ENCODE measurements around the gene KCNJ12. TPM values are rescaled to one million over a fixed set of nuclear protein-coding genes. Genes with fewer than 3 reads are reported as not detected.

KCNJ12 gene
- total RNA-seq, 1 donor from 2014 or later, result 0.10 TPM

DNA sequence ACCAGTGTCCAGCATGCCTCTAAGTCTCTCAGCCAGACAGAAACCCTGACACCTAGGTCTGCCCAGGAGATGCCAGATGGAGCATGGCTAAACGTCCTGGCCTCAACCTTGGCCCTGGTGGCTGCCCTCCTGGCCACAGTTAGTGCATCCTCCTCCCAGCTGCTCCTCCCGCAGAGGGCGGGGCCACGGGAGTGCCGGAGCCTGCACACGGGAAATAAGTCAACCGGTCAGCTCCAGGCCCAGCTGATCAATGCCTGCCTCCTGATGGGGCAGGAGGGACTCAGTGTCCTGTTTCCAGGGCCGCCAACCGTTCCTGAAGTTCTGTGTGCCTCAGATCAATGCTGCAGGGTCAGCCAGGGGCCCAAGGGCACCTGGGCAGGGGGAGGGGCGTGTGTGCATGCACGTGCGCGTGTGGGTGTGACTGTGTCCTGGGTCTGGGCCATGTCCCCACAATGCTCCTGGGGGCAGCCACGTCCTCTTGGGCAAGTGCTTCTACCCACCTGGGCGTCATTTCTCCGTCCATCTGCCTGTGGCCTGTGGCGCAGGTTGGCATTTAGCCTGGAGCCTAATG lies 4.6 kb upstream of the KCNJ12 start:
- peaks cover 4% of the 10 kb centered on the region for H3K4me1 Mint-ChIP-seq (ENCODE audit: low read depth)
- no peaks in the 10 kb centered on the region for H3K36me3 Mint-ChIP-seq (ENCODE audit: insufficient read depth)
- no peak overlapping the region for H3K4me3 Mint-ChIP-seq (ENCODE audit: low read depth)
- H3K9me3 Mint-ChIP-seq (ENCODE audit: low read depth), result no peaks in the 10 kb centered on the region
- TF ChIP-seq, protein P1, sequence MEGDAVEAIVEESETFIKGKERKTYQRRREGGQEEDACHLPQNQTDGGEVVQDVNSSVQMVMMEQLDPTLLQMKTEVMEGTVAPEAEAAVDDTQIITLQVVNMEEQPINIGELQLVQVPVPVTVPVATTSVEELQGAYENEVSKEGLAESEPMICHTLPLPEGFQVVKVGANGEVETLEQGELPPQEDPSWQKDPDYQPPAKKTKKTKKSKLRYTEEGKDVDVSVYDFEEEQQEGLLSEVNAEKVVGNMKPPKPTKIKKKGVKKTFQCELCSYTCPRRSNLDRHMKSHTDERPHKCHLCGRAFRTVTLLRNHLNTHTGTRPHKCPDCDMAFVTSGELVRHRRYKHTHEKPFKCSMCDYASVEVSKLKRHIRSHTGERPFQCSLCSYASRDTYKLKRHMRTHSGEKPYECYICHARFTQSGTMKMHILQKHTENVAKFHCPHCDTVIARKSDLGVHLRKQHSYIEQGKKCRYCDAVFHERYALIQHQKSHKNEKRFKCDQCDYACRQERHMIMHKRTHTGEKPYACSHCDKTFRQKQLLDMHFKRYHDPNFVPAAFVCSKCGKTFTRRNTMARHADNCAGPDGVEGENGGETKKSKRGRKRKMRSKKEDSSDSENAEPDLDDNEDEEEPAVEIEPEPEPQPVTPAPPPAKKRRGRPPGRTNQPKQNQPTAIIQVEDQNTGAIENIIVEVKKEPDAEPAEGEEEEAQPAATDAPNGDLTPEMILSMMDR (IDR thresholded peaks at IDR 0.05; ENCODE audit: unreplicated experiment), result no peak
- no peak overlapping the region for H3K27ac Mint-ChIP-seq
- peaks cover 58% of the 10 kb centered on the region for H3K27me3 Mint-ChIP-seq
- no peak for DNase-seq (ENCODE audit: low spot score, unreplicated experiment)

DNA sequence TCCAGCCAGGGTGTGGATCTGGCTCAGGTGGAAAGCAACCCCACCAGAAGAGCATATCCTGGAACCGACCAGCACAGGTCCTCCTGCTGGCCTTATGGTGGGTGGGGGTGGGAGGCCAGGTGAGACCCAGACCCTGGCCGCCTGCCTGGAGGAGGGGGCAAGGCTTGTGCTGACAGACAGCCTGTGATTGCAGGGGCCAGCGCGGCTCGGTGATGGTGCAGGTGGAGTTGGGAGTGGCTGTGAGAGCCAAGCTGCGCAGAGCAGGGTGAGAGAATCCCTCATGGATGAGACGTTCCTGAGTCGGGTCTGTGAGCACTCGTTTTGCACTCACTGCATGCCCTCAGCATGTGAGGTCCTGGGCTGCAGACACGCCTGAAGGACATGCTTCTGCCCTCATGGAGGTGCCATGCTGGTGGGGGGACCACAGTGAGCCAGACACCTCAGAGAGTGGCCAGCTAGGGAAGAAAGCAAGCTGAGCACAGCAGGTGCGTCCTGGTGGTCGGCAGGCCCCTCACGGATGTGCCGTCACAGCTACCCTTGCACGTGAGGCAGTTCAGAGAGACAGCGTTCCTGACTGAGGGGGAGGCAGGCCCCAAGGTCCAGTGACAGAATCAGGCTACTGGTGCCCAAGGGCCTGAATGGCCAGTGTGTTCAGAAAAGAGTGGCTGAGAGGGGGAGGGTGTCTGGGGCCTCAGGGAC lies 3.8 kb upstream of the KCNJ12 start:
- TF ChIP-seq, protein P1 (IDR thresholded peaks at IDR 0.05; ENCODE audit: unreplicated experiment), result no peak
- no peak overlapping the region for H3K4me3 Mint-ChIP-seq (ENCODE audit: low read depth)
- no peaks in the 10 kb centered on the region for H3K9me3 Mint-ChIP-seq (ENCODE audit: low read depth)
- peaks cover 4% of the 10 kb centered on the region for H3K4me1 Mint-ChIP-seq (ENCODE audit: low read depth)
- H3K27ac Mint-ChIP-seq, result no peak overlapping the region
- peaks cover 59% of the 10 kb centered on the region for H3K27me3 Mint-ChIP-seq
- DNase-seq (ENCODE audit: low spot score, unreplicated experiment), result no peak
- H3K36me3 Mint-ChIP-seq (ENCODE audit: insufficient read depth), result no peaks in the 10 kb centered on the region

DNA sequence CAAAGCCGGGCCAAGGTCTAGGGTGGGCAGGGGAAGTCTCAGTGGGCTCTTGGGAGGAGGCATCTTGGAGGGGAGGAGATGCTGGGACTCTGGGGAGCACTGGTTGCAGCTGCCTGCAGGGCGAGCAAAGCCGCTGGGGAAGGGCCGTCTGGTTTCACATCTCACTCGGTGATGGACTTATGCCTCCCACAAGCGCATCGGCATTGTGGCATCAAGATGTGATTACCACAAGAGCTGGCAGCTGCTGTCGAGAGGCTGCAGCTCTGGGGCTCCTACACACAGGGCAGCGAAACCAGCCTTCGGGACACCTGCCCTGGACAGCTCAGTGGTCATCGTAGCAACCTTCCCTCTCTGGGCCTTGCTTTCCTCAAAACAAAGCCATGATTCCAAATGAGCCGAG lies 3.1 kb upstream of the KCNJ12 start:
- Mint-ChIP-seq H3K9me3 (ENCODE audit: low read depth) (no peaks in the 10 kb centered on the region), H3K27me3 (peaks cover 61% of the 10 kb centered on the region), H3K36me3 (ENCODE audit: insufficient read depth) (no peaks in the 10 kb centered on the region), H3K27ac (no peak overlapping the region), H3K4me1 (ENCODE audit: low read depth) (peaks cover 4% of the 10 kb centered on the region), H3K4me3 (ENCODE audit: low read depth) (no peak overlapping the region)
- DNase-seq (ENCODE audit: low spot score, unreplicated experiment), result no peak
- TF ChIP-seq, protein P1 (IDR thresholded peaks at IDR 0.05; ENCODE audit: unreplicated experiment), result no peak

DNA sequence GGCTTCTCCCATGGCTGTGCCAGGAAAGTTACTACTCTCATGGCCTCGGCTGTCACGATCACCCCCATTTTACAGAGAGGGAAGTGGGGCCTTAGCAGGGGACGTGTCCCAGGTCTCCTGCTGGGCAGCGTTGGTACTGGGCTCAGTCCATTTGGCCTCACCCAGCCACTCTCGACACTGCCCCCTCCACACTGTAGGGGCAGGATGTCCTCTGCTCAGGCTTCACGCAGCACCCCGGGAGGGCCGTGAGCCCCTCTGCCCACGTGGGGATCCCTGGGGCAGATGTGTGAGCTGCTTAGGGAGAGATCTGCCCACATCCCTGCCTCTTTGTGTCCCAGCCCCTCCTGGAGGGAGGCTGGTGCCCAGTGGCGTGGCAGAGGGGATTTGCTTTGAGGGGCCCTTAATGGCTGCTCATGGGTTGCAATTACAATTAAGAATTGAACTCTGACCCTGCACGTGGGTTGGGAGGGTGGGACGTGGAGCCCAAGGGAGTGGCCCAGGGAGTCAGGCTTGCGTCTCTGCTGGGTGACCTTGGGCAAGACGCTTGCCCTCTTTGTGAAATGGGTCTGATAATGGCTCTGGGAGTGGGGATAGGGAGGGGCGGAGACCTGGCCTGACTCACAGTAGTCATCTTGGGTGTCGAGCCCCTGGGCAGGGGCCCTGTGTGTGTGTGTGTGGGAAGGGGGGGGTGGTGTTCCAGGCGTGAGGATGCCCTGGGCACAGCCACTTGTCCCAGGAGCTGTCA lies 2.3 kb upstream of the KCNJ12 start:
- TF ChIP-seq, protein P1 (IDR thresholded peaks at IDR 0.05; ENCODE audit: unreplicated experiment), result no peak

DNA sequence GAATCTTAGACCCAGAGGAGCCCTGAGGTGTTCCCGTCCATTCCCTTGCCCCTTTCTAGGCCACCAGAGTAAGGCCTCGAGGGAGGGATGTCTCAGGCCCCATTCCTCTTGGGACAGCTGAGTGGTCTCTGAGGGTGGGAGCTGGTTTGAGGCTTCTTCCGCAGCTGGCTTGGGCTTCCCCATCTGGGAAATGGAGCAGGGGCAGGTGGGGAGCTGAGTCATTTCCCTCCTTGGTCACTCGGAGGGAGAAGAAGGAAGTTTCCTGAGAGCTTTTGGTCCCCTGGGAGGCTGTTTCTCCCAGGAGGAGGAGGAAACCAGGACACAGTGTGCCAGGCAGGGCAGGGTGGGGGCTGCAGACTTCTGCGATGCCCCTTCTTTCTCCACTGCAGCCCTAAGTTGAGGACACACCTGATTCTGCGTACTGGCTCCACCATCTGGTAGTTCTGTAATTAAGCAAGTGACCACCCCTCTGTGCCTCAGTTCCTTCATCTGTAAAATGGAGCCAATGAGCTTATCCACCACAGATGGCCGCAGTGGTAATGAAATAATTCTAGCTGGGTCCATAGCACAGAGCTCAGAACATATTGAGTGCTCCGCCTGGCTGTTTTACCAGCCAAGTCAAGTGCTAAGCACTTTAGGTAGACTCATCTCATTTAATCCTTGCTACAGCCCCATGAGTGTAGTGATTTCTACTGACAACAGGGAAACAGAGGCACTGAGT lies 1.6 kb upstream of the KCNJ12 start:
- H3K4me1 Mint-ChIP-seq (ENCODE audit: low read depth), result peaks cover 4% of the 10 kb centered on the region
- no peak overlapping the region for H3K4me3 Mint-ChIP-seq (ENCODE audit: low read depth)
- TF ChIP-seq, protein P1 (IDR thresholded peaks at IDR 0.05; ENCODE audit: unreplicated experiment), result no peak
- no peaks in the 10 kb centered on the region for H3K36me3 Mint-ChIP-seq (ENCODE audit: insufficient read depth)
- no peaks in the 10 kb centered on the region for H3K9me3 Mint-ChIP-seq (ENCODE audit: low read depth)
- peaks cover 60% of the 10 kb centered on the region for H3K27me3 Mint-ChIP-seq
- no peak overlapping the region for H3K27ac Mint-ChIP-seq
- no peak for DNase-seq (ENCODE audit: low spot score, unreplicated experiment)

More for the DNA sequence above, 2.3 kb upstream of the KCNJ12 start:
- H3K27me3 Mint-ChIP-seq, result peaks cover 58% of the 10 kb centered on the region
- H3K9me3 Mint-ChIP-seq (ENCODE audit: low read depth), result no peaks in the 10 kb centered on the region
- H3K4me1 Mint-ChIP-seq (ENCODE audit: low read depth), result peaks cover 4% of the 10 kb centered on the region
- H3K36me3 Mint-ChIP-seq (ENCODE audit: insufficient read depth), result no peaks in the 10 kb centered on the region
- no peak overlapping the region for H3K4me3 Mint-ChIP-seq (ENCODE audit: low read depth)
- H3K27ac Mint-ChIP-seq, result peak overlapping the region; percentile 37
- no peak for DNase-seq (ENCODE audit: low spot score, unreplicated experiment)
